Caco-2 (cell line): ENCODE data around the gene CAPN2. TPM values are rescaled to one million over a fixed set of nuclear protein-coding genes. Genes with fewer than 3 reads are reported as not detected.
"Not testable (repeated sequence)": the region's sequence is repeated elsewhere in the genome, so short reads cannot be mapped to it uniquely, and the experiment has no call there.

Source experiments
- BruUV-seq: library from RNA; stranded (reverse); fragments of 400-500 nt; replicated peaks from 2 replicates; lab custom pipeline; 2021; lab: Mats Ljungman, UMichigan
- CTCF ChIA-PET: fragments of 300-600 bp; sonication (Branson Sonifier 250); formaldehyde crosslinking; loops from one replicate; lab custom pipeline; 2022; ENCODE audit warnings: antibody characterized with exemption; lab: Charles Lee
- POLR2A ChIA-PET: fragments of 300-600 bp; sonication (Branson Sonifier 250); formaldehyde crosslinking; loops from one replicate; lab custom pipeline; 2022; ENCODE audit warnings: antibody characterized with exemption; lab: Charles Lee
- DNase-seq, 2 experiments: peaks; one replicate each; pipeline versions ENCODE4 v3.0.0 to v3.0.0-alpha.2; 2020 to 2022
- H3K27me3 ChIP-seq: replicated peaks from 2 replicates; pipeline ENCODE4 v1.6.0; 2011; ENCODE audit warnings: low read length; ENCODE audit not compliant: control insufficient read depth, insufficient read depth
- H3K36me3 ChIP-seq: 2 replicates; pipeline ENCODE4 v1.5.1; 2011; ENCODE audit warnings: low read length; ENCODE audit not compliant: control insufficient read depth, insufficient read depth
- H3K4me1 ChIP-seq: fragments of 250-450 bp; sonication (Bioruptor Pico); 2 replicates; pipeline ENCODE4 v1.5.1; 2020; ENCODE audit warnings: mild to moderate bottlenecking
- H3K4me3 ChIP-seq: 2 replicates; pipeline ENCODE4 v1.5.1; 2011; ENCODE audit warnings: low read depth, mild to moderate bottlenecking, control low read depth, low read length
- H3K9me3 ChIP-seq: fragments of 250-450 bp; sonication (Bioruptor Pico); 2 replicates; pipeline ENCODE4 v1.5.1; 2020; ENCODE audit warnings: mild to moderate bottlenecking, moderate library complexity
- H3K27ac Mint-ChIP-seq: one replicate; pipeline ENCODE4 v1.8.0; 2022; ENCODE audit warnings: mixed read lengths; ENCODE audit not compliant: unreplicated experiment
- H3K27me3 Mint-ChIP-seq: one replicate; pipeline ENCODE4 v1.8.0; 2022; ENCODE audit warnings: mixed read lengths; ENCODE audit not compliant: insufficient read depth, unreplicated experiment
- H3K36me3 Mint-ChIP-seq: one replicate; pipeline ENCODE4 v1.8.0; 2022; ENCODE audit warnings: mild to moderate bottlenecking, mixed read lengths; ENCODE audit not compliant: insufficient read depth, unreplicated experiment
- H3K4me1 Mint-ChIP-seq: one replicate; pipeline ENCODE4 v1.8.0; 2022; ENCODE audit warnings: low read depth, mixed read lengths; ENCODE audit not compliant: unreplicated experiment
- H3K4me3 Mint-ChIP-seq: one replicate; pipeline ENCODE4 v1.8.0; 2022; ENCODE audit warnings: mild to moderate bottlenecking, moderate library complexity, mixed read lengths; ENCODE audit not compliant: unreplicated experiment
- H3K9me3 Mint-ChIP-seq: one replicate; pipeline ENCODE4 v1.8.0; 2022; ENCODE audit warnings: mixed read lengths; ENCODE audit not compliant: unreplicated experiment
- intact Hi-C: fragments of 100-400 bp; cut with micrococcal nuclease; formaldehyde crosslinking; loops from one replicate; pipeline ENCODE4 v1.10.0; 2022; ENCODE audit not compliant: unreplicated experiment
- total RNA-seq: library from RNA; stranded (reverse); gene quantifications from 2 replicates; pipeline ENCODE4 v1.2.3, GENCODE V29; 2022
- TF ChIP-seq, protein P1 (sequence below), 2 experiments: fragments of 200-600 bp in 1 of 2; IDR thresholded peaks; 1 replicate in 1 of 2; 2 replicates in 1 of 2; pipeline versions ENCODE4 v1.5.1 to v1.8.0; 2011 to 2022; ENCODE audit warnings: antibody characterized with exemption in 1 of 2, control low read depth in 1 of 2, inconsistent platforms in 1 of 2, low read depth in 1 of 2, low read length in 1 of 2, mild to moderate bottlenecking in 1 of 2, moderate library complexity in 1 of 2; ENCODE audit not compliant: insufficient read depth in 1 of 2, severe bottlenecking in 1 of 2, unreplicated experiment in 1 of 2

The CAPN2 gene
- total RNA-seq, 1 experiment from 2014 or later: 157 TPM

DNA sequence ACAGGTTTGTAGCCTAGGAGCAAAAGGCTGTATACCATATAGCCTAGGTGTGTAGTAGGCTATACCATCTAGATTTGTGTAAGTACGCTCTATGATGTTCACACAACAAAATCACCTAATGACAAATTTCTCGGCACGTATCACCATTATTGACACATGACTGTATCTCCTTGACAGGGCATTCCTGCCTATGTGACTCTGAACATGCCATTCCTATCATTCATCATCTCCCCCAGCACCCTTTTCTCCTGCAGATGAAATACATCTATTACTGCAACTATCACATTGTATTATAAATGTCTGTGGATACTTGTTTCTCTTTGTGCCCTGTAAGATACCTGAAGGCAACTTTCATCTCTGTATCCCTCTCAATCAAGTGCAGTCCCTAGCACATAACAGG, 103.5 kb downstream of the CAPN2 start:
- 0 out of 2 replicates have a peak, but pooled peaks cover 1% of the 10 kb centered on the region for H3K36me3 ChIP-seq
- no peaks in the 10 kb centered on the region for H3K9me3 Mint-ChIP-seq
- TF ChIP-seq, protein P1, sequence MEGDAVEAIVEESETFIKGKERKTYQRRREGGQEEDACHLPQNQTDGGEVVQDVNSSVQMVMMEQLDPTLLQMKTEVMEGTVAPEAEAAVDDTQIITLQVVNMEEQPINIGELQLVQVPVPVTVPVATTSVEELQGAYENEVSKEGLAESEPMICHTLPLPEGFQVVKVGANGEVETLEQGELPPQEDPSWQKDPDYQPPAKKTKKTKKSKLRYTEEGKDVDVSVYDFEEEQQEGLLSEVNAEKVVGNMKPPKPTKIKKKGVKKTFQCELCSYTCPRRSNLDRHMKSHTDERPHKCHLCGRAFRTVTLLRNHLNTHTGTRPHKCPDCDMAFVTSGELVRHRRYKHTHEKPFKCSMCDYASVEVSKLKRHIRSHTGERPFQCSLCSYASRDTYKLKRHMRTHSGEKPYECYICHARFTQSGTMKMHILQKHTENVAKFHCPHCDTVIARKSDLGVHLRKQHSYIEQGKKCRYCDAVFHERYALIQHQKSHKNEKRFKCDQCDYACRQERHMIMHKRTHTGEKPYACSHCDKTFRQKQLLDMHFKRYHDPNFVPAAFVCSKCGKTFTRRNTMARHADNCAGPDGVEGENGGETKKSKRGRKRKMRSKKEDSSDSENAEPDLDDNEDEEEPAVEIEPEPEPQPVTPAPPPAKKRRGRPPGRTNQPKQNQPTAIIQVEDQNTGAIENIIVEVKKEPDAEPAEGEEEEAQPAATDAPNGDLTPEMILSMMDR (IDR thresholded peaks at IDR 0.05; ENCODE audit: insufficient read depth in 1 of 2, low read depth in 1 of 2, low read length in 1 of 2, severe bottlenecking in 1 of 2, unreplicated experiment in 1 of 2): no peak
- no peak for DNase-seq
- H3K4me3 Mint-ChIP-seq: no peak overlapping the region
- H3K4me3 ChIP-seq: no peak overlapping the region
- H3K9me3 ChIP-seq: no peaks in the 10 kb centered on the region
- H3K4me1 ChIP-seq: peaks cover 40% of the 10 kb centered on the region
- peaks cover 63% of the 10 kb centered on the region for H3K36me3 Mint-ChIP-seq
- POLR2A ChIA-PET: no interaction called here
- H3K27ac Mint-ChIP-seq: peak overlapping the region; percentile 57
- no peaks in the 10 kb centered on the region for H3K27me3 ChIP-seq
- CTCF ChIA-PET: no interaction called here
- no TSS peak for BruUV-seq
- intact Hi-C loops: no loop called here
- H3K4me1 Mint-ChIP-seq: peaks cover 36% of the 10 kb centered on the region
- no peaks in the 10 kb centered on the region for H3K27me3 Mint-ChIP-seq

DNA sequence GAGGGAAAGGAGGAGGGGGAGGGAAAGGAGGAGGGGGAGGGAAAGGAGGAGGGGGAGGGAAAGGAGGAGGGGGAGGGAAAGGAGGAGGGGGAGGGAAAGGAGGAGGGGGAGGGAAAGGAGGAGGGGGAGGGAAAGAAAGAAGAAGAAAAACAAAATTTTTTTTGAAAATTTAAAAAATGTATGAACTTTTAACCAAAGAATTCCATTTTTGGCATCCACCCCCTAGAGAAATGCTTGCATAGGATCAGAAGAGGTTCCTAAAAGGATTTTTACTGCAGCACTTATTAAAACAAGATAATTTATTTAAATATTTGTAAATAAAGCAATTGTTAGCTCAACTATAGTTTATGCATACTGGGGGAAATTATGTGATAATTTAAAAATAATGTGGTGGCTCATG, 104.9 kb downstream of the CAPN2 start:
- DNase-seq, intact Hi-C loops, H3K4me3 Mint-ChIP-seq, CTCF ChIA-PET, H3K9me3 Mint-ChIP-seq, H3K27me3 Mint-ChIP-seq, H3K4me3 ChIP-seq, BruUV-seq, POLR2A ChIA-PET, H3K9me3 ChIP-seq, H3K36me3 ChIP-seq, H3K27me3 ChIP-seq, H3K27ac Mint-ChIP-seq: not testable (repeated sequence)
- Mint-ChIP-seq H3K36me3 (peaks cover 54% of the 10 kb centered on the region), H3K4me1 (peaks cover 40% of the 10 kb centered on the region)
- H3K4me1 ChIP-seq: peaks cover 54% of the 10 kb centered on the region

DNA sequence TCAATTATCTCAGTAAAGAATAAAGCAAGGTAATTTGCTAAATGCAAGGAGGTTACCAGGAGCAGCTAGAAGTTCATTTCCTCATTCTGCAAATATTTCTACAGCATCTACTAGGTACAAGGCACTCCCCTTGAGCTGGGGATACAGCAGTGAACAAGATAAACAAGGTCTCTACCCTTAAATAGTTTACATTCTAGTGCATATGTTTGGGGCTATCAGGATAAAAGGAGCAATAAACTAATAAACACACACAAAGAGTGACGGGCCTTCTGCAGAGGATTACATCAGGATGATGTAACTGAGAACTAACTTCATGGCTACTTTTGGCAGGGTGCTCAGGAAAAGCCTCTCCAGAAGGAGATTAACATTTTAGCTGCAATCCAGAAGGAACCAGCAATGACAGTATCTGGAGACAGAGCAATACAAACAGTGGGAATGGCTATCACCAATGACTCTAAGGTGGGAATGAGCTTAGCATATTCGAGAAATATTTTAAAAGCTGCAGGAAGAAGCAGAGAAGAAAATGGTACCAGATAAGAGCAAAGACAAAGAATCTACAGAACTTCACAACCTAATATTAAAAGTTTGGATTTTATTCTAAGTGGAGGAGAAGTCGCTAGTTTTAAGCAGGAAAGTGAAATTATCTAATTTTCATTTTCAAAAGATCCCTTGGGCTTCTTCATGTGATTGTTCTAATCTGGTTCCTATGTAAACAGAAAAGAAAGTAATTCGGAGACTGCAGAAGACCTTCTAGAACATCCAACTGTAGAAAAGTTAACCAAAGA, 107.6 kb downstream of the CAPN2 start:
- Histone ChIP-seq H3K27me3 (no peaks in the 10 kb centered on the region), H3K4me1 (peaks cover 51% of the 10 kb centered on the region), H3K9me3 (no peaks in the 10 kb centered on the region), H3K36me3 (no peaks in the 10 kb centered on the region), H3K4me3 (no peak overlapping the region)
- Mint-ChIP-seq H3K4me1 (peaks cover 52% of the 10 kb centered on the region), H3K4me3 (peak overlapping the region; percentile 56), H3K36me3 (peaks cover 38% of the 10 kb centered on the region), H3K27me3 (no peaks in the 10 kb centered on the region), H3K9me3 (no peaks in the 10 kb centered on the region), H3K27ac (peak overlapping the region; percentile 93)
- TF ChIP-seq, protein P1 (IDR thresholded peaks at IDR 0.05; ENCODE audit: insufficient read depth in 1 of 2, low read depth in 1 of 2, low read length in 1 of 2, severe bottlenecking in 1 of 2, unreplicated experiment in 1 of 2): no peak
- peak; percentile 50 to 71 for DNase-seq
- TSS peak; percentile 82 for BruUV-seq
- intact Hi-C loops: loop anchor here (1.0 kb wide), 2 partner anchors 26 to 101 kb away; no protein-coding TSS in a partner anchor
- POLR2A ChIA-PET: interaction anchor here (0.5 to 1.1 kb wide), 2 partner anchors 21 to 26 kb away, joined by 6 read pairs; partner anchors contain the start of gene TP53BP2
- CTCF ChIA-PET: interaction anchor here (1.1 to 1.3 kb wide), 4 partner anchors 18 to 173 kb away, joined by 3 to 4 read pairs (median 4); partner anchors contain the start of gene TP53BP2
